ENCODE measurements around the gene SLC30A5. TPM values are rescaled to one million over a fixed set of nuclear protein-coding genes. Genes with fewer than 3 reads are reported as not detected.
"Not testable (repeated sequence)": the region's sequence is repeated elsewhere in the genome, so short reads cannot be mapped to it uniquely, and the experiment has no call there.

SLC30A5 gene
- polyA plus RNA-seq, 2 of the 4 experiments (the other 2 are of a cell fraction) = 51.2 to 74.6 TPM

DNA sequence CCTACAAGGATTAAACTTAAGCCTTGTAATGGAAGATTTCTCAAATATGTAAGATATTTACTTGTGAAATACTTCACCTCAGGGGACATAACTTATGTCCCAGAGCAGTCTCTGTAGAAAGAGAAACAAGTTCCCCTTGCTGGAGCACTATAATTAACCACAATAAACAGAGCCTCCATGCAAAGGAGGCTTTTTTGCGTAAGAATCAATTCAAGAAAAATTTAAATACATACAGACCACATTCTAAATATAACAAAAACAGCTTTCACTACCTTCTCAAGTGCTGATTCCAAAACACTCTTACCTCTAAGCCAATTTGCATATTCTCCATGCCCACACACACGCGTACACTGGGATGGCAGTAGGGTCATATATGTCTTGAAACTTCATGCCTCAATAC lies 42.5 kb downstream of the SLC30A5 start:
- DNase-seq (ENCODE audit: low read depth in 1 of 2, low spot score in 1 of 2) (no peak), FAIRE-seq (no peak), ATAC-seq (no peak)
- ChIA-PET POLR2A (no interaction called here), CTCF (no interaction called here)
- TF ChIP-seq ZFP36 (IDR thresholded peaks at IDR 0.05; ENCODE audit: borderline replicate concordance, partially characterized antibody) = no peak
- TF ChIP-seq, protein P1, sequence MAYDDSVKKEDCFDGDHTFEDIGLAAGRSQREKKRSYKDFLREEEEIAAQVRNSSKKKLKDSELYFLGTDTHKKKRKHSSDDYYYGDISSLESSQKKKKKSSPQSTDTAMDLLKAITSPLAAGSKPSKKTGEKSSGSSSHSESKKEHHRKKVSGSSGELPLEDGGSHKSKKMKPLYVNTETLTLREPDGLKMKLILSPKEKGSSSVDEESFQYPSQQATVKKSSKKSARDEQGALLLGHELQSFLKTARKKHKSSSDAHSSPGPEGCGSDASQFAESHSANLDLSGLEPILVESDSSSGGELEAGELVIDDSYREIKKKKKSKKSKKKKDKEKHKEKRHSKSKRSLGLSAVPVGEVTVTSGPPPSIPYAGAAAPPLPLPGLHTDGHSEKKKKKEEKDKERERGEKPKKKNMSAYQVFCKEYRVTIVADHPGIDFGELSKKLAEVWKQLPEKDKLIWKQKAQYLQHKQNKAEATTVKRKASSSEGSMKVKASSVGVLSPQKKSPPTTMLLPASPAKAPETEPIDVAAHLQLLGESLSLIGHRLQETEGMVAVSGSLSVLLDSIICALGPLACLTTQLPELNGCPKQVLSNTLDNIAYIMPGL (CRISPR knock-in tag; IDR thresholded peaks at IDR 0.05; ENCODE audit: borderline replicate concordance) = no peak
- no peak for TF ChIP-seq RAD21 (conservative IDR thresholded peaks at IDR 0.05 in 1 of 2, IDR thresholded peaks at IDR 0.05 in 1 of 2)
- no peak for TF ChIP-seq CHD2 (IDR thresholded peaks at IDR 0.05; ENCODE audit: low read length, partially characterized antibody)
- TF ChIP-seq, protein P2, sequence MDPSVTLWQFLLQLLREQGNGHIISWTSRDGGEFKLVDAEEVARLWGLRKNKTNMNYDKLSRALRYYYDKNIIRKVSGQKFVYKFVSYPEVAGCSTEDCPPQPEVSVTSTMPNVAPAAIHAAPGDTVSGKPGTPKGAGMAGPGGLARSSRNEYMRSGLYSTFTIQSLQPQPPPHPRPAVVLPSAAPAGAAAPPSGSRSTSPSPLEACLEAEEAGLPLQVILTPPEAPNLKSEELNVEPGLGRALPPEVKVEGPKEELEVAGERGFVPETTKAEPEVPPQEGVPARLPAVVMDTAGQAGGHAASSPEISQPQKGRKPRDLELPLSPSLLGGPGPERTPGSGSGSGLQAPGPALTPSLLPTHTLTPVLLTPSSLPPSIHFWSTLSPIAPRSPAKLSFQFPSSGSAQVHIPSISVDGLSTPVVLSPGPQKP (IDR thresholded peaks at IDR 0.05; ENCODE audit: low read depth, low read length) = no peak
- TF ChIP-seq, protein P3, sequence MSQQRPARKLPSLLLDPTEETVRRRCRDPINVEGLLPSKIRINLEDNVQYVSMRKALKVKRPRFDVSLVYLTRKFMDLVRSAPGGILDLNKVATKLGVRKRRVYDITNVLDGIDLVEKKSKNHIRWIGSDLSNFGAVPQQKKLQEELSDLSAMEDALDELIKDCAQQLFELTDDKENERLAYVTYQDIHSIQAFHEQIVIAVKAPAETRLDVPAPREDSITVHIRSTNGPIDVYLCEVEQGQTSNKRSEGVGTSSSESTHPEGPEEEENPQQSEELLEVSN (IDR thresholded peaks at IDR 0.05; ENCODE audit: borderline replicate concordance, low read depth) = no peak
- no peak for TF ChIP-seq HOXB5 (CRISPR knock-in tag; IDR thresholded peaks at IDR 0.05)
- TF ChIP-seq NPAS2 (CRISPR knock-in tag; IDR thresholded peaks at IDR 0.05; ENCODE audit: borderline replicate concordance) = no peak
- no peak for TF ChIP-seq EHF (CRISPR knock-in tag; IDR thresholded peaks at IDR 0.05)
- no peak for TF ChIP-seq CBX8 (IDR thresholded peaks at IDR 0.05)
- TF ChIP-seq, protein P4, sequence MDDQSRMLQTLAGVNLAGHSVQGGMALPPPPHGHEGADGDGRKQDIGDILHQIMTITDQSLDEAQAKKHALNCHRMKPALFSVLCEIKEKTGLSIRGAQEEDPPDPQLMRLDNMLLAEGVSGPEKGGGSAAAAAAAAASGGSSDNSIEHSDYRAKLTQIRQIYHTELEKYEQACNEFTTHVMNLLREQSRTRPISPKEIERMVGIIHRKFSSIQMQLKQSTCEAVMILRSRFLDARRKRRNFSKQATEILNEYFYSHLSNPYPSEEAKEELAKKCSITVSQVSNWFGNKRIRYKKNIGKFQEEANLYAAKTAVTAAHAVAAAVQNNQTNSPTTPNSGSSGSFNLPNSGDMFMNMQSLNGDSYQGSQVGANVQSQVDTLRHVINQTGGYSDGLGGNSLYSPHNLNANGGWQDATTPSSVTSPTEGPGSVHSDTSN (IDR thresholded peaks at IDR 0.05) = no peak
- TF ChIP-seq JUNB (IDR thresholded peaks at IDR 0.05) = no peak
- TF ChIP-seq KDM1A (IDR thresholded peaks at IDR 0.05; ENCODE audit: low read depth) = no peak
- TF ChIP-seq TFCP2L1 (CRISPR knock-in tag; IDR thresholded peaks at IDR 0.05) = no peak
- no peak overlapping the region for H3K4me3 ChIP-seq
- H3K27ac ChIP-seq = no peak overlapping the region
- H3K9me3 ChIP-seq = peaks cover 9% of the 10 kb centered on the region
- WGBS (ENCODE audit: missing lambda C conversion rate) = 97% methylated on average over 3 of the region's 3 CpGs
- H3K4me1 ChIP-seq = no peaks in the 10 kb centered on the region
- no peak overlapping the region for H3K4me2 ChIP-seq

DNA sequence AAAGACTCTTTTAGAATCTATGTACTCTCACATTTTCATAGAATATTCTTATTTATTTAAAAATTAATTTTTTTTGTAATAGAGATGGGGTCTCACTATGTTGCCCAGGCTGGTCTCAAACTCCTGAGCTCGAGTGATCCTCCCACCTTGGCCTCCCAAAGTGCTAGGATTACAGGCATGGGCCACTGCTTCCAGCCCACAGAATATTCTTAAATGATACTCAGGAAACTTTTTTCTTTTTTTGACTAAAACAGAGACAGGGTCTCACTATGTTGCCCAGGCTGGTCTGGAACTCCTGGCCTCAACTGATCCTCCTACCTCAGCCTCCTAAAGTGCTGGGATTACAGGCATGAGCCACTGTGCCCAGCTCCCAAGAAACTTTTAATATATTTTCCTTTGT lies 43.4 kb downstream of the SLC30A5 start:
- H3K9me3 ChIP-seq = peaks cover 11% of the 10 kb centered on the region
- H3K4me2 ChIP-seq; CTCF ChIA-PET; H3K27ac ChIP-seq; H3K4me3 ChIP-seq; H3K4me1 ChIP-seq; FAIRE-seq; POLR2A ChIA-PET; DNase-seq (ENCODE audit: low read depth in 1 of 2, low spot score in 1 of 2); ATAC-seq: not testable (repeated sequence)
- WGBS (ENCODE audit: missing lambda C conversion rate) = 93% methylated on average over 1 of the region's 1 CpG

DNA sequence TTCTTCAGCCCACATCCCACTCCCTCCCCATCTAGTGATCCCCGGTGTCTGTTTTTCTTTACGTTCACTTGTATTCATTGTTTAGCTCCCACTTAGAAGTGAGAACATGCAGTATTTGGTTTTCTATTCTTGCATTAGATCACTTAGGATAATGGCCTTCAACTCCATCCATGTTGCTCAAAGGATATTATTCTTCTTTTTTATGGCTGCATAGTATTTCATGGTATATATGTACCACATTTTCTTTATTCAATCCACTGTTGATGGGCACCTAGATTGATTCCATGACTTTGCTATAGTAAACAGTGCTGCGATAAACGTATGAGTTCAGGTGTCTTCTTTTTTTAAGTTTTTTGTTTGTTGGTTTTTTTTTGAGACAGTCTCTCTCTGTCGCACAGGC lies 44.0 kb downstream of the SLC30A5 start:
- Histone ChIP-seq H3K4me1 (no peaks in the 10 kb centered on the region), H3K27ac (no peak overlapping the region), H3K9me3 (peaks cover 11% of the 10 kb centered on the region), H3K4me3 (no peak overlapping the region), H3K4me2 (no peak overlapping the region)
- ChIA-PET CTCF (no interaction called here), POLR2A (no interaction called here)
- FAIRE-seq (no peak), ATAC-seq (no peak), DNase-seq (ENCODE audit: low read depth in 1 of 2, low spot score in 1 of 2) (no peak)
- WGBS (ENCODE audit: missing lambda C conversion rate) = 92% methylated on average over 5 of the region's 5 CpGs
- TF ChIP-seq RCOR1 (IDR thresholded peaks at IDR 0.05; ENCODE audit: low read depth, low read length) = no peak
- TF ChIP-seq FOXS1 (CRISPR knock-in tag; IDR thresholded peaks at IDR 0.05) = no peak

DNA sequence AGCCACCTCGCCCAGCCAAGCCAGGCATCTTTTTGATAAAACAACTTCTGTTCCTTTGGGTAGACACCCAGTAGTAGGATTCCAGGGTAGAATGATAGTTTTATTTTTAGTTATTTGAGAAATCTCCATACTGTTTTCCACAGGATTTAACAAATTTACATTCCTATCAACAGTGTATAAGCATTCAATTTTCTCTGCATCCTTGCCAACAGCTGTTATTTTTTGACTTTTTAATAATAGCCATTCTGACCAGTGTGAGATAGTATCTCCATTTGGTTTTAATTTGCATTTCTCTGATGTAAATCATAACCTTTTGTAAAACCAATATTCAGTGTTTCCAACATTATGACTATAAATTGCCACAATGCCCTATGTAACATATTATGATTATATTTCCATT lies 45.0 kb downstream of the SLC30A5 start:
- POLR2A ChIA-PET = no interaction called here
- no peaks in the 10 kb centered on the region for H3K4me1 ChIP-seq
- H3K9me3 ChIP-seq = peaks cover 11% of the 10 kb centered on the region
- FAIRE-seq = no peak
- no peak for DNase-seq (ENCODE audit: low read depth in 1 of 2, low spot score in 1 of 2)
- no peak overlapping the region for H3K4me2 ChIP-seq
- H3K4me3 ChIP-seq = no peak overlapping the region
- 81% methylated on average over 1 of the region's 1 CpG for WGBS (ENCODE audit: missing lambda C conversion rate)
- ATAC-seq = no peak
- H3K27ac ChIP-seq = no peak overlapping the region
- CTCF ChIA-PET = interaction anchor here (1.2 kb wide), 1 partner anchor 13 kb away, joined by 3 read pairs; no protein-coding TSS in a partner anchor
- TF ChIP-seq NR3C1 (IDR thresholded peaks at IDR 0.05) = no peak
- no peak for TF ChIP-seq MAZ (IDR thresholded peaks at IDR 0.05; ENCODE audit: borderline replicate concordance, low read depth, low read length)
- TF ChIP-seq JUN (IDR thresholded peaks at IDR 0.05) = no peak
- TF ChIP-seq, protein P5, sequence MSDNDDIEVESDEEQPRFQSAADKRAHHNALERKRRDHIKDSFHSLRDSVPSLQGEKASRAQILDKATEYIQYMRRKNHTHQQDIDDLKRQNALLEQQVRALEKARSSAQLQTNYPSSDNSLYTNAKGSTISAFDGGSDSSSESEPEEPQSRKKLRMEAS (IDR thresholded peaks at IDR 0.05) = no peak
- TF ChIP-seq EHMT2 (IDR thresholded peaks at IDR 0.05; ENCODE audit: low read depth) = no peak
- TF ChIP-seq GATA3 (IDR thresholded peaks at IDR 0.05; ENCODE audit: borderline replicate concordance) = no peak
- no peak for TF ChIP-seq KDM5A (IDR thresholded peaks at IDR 0.05)
- TF ChIP-seq CEBPB (IDR thresholded peaks at IDR 0.05) = no peak
- TF ChIP-seq, protein P4 (IDR thresholded peaks at IDR 0.05) = no peak
- TF ChIP-seq, protein P6, sequence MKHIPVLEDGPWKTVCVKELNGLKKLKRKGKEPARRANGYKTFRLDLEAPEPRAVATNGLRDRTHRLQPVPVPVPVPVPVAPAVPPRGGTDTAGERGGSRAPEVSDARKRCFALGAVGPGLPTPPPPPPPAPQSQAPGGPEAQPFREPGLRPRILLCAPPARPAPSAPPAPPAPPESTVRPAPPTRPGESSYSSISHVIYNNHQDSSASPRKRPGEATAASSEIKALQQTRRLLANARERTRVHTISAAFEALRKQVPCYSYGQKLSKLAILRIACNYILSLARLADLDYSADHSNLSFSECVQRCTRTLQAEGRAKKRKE (CRISPR knock-in tag; IDR thresholded peaks at IDR 0.05; ENCODE audit: low read depth) = no peak
- no peak for TF ChIP-seq HDAC2 (IDR thresholded peaks at IDR 0.05)
- no peak for TF ChIP-seq ZC3H11A (IDR thresholded peaks at IDR 0.05)

Data from A549 (cell line).